ENCODE results near the gene STK38. TPM values are rescaled to one million over a fixed set of nuclear protein-coding genes. Genes with fewer than 3 reads are reported as not detected.
A peak's percentile ranks its signal among the peaks of the same experiment; 100 is the strongest.

The STK38 gene
- total RNA-seq, 1 donor from 2014 or later, result 27.8 TPM

DNA sequence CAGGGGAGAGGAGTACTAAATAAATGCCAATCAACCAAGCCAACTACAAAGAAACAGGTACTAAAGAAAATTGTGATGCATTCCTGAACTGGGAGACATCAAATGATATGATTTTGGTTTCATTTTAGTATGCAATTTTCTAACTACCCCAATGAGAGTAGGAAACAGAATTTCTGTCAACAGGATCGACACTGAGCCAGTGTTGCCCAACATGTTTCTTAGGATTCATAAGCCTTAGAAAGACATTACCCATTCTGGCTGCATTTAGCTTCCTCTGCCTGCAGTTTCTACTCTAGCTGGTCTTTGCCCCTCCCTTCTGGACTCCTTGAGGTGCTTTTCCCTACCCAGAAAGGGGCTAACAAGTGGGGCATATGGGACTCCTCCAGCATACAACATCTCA lies 54.7 kb downstream of the STK38 start:
- Histone ChIP-seq H3K36me3 (peaks cover 52% of the 10 kb centered on the region), H3K27me3 (no peaks in the 10 kb centered on the region), H3K4me3 (no peak overlapping the region), H3K27ac (no peak overlapping the region), H3K4me1 (peaks cover 3% of the 10 kb centered on the region), H3K9me3 (no peaks in the 10 kb centered on the region)
- TF ChIP-seq, protein P1, sequence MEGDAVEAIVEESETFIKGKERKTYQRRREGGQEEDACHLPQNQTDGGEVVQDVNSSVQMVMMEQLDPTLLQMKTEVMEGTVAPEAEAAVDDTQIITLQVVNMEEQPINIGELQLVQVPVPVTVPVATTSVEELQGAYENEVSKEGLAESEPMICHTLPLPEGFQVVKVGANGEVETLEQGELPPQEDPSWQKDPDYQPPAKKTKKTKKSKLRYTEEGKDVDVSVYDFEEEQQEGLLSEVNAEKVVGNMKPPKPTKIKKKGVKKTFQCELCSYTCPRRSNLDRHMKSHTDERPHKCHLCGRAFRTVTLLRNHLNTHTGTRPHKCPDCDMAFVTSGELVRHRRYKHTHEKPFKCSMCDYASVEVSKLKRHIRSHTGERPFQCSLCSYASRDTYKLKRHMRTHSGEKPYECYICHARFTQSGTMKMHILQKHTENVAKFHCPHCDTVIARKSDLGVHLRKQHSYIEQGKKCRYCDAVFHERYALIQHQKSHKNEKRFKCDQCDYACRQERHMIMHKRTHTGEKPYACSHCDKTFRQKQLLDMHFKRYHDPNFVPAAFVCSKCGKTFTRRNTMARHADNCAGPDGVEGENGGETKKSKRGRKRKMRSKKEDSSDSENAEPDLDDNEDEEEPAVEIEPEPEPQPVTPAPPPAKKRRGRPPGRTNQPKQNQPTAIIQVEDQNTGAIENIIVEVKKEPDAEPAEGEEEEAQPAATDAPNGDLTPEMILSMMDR (IDR thresholded peaks at IDR 0.05), result no peak
- intact Hi-C loops (cut with DNase I), result no loop called here
- ATAC-seq, result peak; percentile 65
- DNase-seq, result no peak

DNA sequence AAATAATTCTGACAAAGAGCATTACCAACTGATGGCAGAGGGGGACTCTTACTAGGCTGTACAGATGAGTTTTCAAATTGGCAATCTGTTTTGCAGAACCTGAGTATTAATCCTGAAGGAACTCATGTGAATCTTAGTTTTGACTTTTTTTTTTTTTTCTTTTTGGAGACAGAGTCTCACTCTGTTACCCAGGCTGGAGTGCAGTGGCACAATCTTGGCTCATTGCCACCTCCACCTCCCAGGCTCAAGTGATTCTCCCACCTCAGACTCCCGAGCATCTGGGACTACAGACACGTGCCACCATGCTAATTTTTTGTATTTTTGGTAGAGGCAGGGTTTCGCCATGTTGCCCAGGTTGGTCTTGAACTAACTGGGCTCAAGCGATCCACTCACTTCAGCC lies 55.2 kb downstream of the STK38 start:
- peaks cover 3% of the 10 kb centered on the region for H3K4me1 ChIP-seq
- TF ChIP-seq, protein P1 (IDR thresholded peaks at IDR 0.05), result no peak
- DNase-seq (no peak), ATAC-seq (no peak)
- intact Hi-C loops (cut with DNase I), result no loop called here
- H3K9me3 ChIP-seq, result no peaks in the 10 kb centered on the region
- no peak overlapping the region for H3K4me3 ChIP-seq
- no peak overlapping the region for H3K27ac ChIP-seq
- peaks cover 52% of the 10 kb centered on the region for H3K36me3 ChIP-seq
- H3K27me3 ChIP-seq, result no peaks in the 10 kb centered on the region

DNA sequence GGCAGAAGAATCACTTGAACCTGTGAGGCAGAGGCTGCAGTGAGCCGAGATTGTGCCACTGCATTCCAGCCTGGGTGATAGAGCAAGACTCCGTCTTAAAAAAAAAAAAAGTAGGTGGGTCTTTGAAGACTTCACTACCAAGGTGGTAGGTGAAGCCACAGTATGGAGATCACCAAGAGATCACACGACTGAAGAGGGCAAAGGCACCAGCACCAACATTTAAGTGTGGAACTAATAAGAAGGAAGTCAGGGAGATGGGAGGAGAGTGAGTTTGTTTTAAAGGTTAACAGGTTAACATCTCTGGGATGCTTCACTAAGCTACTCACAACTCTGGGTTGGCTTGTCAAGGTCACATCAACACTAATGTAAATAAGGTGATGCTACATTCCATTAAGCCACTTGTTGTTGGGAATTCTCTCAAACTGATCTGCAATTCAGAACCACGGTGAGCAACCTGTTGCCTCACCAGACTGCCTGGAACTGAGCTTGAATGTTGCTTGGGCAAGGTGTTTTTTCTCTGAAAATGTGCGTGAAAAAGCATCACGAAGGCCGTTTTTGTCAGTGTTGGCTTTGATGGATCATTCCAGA lies 55.8 kb downstream of the STK38 start:
- Histone ChIP-seq H3K27ac (no peak overlapping the region), H3K27me3 (no peaks in the 10 kb centered on the region), H3K36me3 (peaks cover 52% of the 10 kb centered on the region), H3K9me3 (no peaks in the 10 kb centered on the region), H3K4me3 (no peak overlapping the region), H3K4me1 (peaks cover 3% of the 10 kb centered on the region)
- intact Hi-C loops (cut with DNase I), result no loop called here
- ATAC-seq (no peak), DNase-seq (no peak)
- TF ChIP-seq, protein P1 (IDR thresholded peaks at IDR 0.05), result no peak

DNA sequence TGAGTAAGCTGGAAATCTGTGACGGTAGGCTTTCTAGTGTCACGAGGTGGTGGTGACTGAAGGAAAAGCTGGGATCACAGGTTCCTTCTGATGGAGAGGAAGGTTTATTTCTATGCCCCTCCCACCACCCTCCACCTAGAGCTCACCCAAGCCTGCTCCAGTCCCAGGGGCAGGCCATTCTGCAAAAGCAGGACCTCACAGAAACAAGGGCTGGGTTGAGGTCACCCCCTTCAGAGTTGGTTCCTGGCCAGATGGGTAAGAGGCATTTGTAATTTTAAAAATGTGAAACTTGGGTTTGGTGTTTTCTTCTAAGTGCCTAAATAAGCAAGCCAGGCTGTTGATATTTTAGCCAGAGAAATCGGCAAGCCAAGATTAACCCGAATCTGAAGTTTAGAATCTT lies 57.9 kb downstream of the STK38 start:
- Histone ChIP-seq H3K4me1 (peaks cover 3% of the 10 kb centered on the region), H3K36me3 (peaks cover 47% of the 10 kb centered on the region), H3K4me3 (no peak overlapping the region), H3K27ac (no peak overlapping the region), H3K9me3 (no peaks in the 10 kb centered on the region), H3K27me3 (no peaks in the 10 kb centered on the region)
- TF ChIP-seq, protein P1 (IDR thresholded peaks at IDR 0.05), result no peak
- intact Hi-C loops (cut with DNase I), result no loop called here
- DNase-seq (no peak), ATAC-seq (peak; percentile 15)

DNA sequence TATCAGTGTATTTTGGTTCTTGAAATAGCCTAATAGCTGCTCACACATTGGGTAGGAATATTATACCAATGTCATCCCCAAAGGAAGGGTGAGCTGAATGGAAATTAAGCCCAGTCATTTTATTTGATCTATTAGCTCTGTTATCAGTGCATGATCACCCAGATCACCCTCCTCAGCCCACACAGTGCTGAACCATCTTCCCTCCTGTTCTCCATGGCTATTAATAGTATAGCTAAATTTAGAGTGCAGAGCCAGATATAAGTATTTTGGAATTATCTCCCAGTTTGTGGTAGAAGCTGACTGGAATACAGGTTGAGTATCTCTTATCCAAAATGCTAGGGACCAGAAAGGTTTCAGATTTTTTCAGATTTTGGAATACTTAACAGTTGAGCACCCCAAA lies 59.1 kb downstream of the STK38 start:
- H3K27me3 ChIP-seq, result no peaks in the 10 kb centered on the region
- TF ChIP-seq, protein P1 (IDR thresholded peaks at IDR 0.05), result no peak
- no peak overlapping the region for H3K4me3 ChIP-seq
- no peak for ATAC-seq
- H3K36me3 ChIP-seq, result peaks cover 52% of the 10 kb centered on the region
- intact Hi-C loops (cut with DNase I), result no loop called here
- H3K27ac ChIP-seq, result no peak overlapping the region
- H3K4me1 ChIP-seq, result peaks cover 1% of the 10 kb centered on the region
- no peaks in the 10 kb centered on the region for H3K9me3 ChIP-seq
- DNase-seq, result no peak

DNA sequence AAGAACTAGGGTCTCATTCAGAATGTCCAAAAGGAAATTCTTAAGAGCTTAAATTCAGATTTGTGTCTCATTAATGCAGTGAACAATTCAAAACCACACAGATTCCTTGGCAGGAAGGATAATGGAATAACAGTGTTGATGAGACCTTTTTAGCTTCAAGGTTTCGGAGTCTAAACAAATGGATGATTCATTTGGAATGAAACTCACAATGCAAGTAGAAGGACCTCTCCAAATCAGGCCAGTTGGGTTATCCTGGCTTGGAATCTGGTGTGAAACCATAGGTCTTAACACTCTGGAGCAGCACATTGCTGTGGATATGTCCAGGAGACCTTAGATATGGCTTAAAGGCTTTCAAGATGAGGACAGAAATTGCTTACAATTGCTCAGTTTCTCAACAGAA lies 59.6 kb downstream of the STK38 start:
- peaks cover 53% of the 10 kb centered on the region for H3K36me3 ChIP-seq
- ATAC-seq, result no peak
- no peak overlapping the region for H3K4me3 ChIP-seq
- no peaks in the 10 kb centered on the region for H3K27me3 ChIP-seq
- TF ChIP-seq, protein P1 (IDR thresholded peaks at IDR 0.05), result no peak
- H3K9me3 ChIP-seq, result no peaks in the 10 kb centered on the region
- intact Hi-C loops (cut with DNase I), result no loop called here
- no peak overlapping the region for H3K27ac ChIP-seq
- H3K4me1 ChIP-seq, result no peaks in the 10 kb centered on the region
- DNase-seq, result no peak
